Body of pancreas (tissue), 4 donors: ENCODE measurements around the gene PTPRD. TPM values are rescaled to one million over a fixed set of nuclear protein-coding genes. Genes with fewer than 3 reads are reported as not detected.

ENCODE experiments used
- ATAC-seq: fragments of 150-250 bp; one replicate; pipeline ENCODE4 v1.9.1; 2016
- DNase-seq, 4 donors: peaks; one replicate each; pipeline ENCODE4 v3.0.0-alpha.2; 2019
- H3K27ac ChIP-seq, 4 donors: fragments of 200-600 bp; sonication (generic); 1 replicate in 3 of 4; 2 replicates in 1 of 4; pipeline versions ENCODE4 v1.5.1 to v1.6.1; 2016 to 2019; ENCODE audit warnings: mild to moderate bottlenecking in 1 of 4, mixed read lengths in 1 of 4, moderate library complexity in 1 of 4
- H3K27me3 ChIP-seq, 2 donors: fragments of 200-600 bp; sonication (generic); one replicate each; pipeline ENCODE4 v1.6.0; 2016; ENCODE audit warnings: mild to moderate bottlenecking in 1 of 2
- H3K36me3 ChIP-seq, 2 donors: fragments of 200-600 bp; sonication (generic); replicated peaks in 1 of 2; 2 replicates each; pipeline ENCODE4 v1.5.1; 2016; ENCODE audit warnings: low read depth in 2 of 2; ENCODE audit not compliant: insufficient read depth in 1 of 2
- H3K4me1 ChIP-seq: fragments of 200-600 bp; sonication (generic); one replicate; pipeline ENCODE4 v1.6.0; 2016
- H3K4me3 ChIP-seq, 2 donors: fragments of 200-600 bp; sonication (generic); 1 replicate in 1 of 2; 2 replicates in 1 of 2; pipeline ENCODE4 v1.5.1; 2016 to 2019
- H3K9me3 ChIP-seq, 3 donors: fragments of 200-600 bp; sonication (generic); 1 replicate in 2 of 3; 2 replicates in 1 of 3; pipeline ENCODE4 v1.5.1; 2016
- CTCF ChIP-seq, 7 experiments: fragments of 450-650 bp in 4 of 7; fragments of 200-600 bp in 3 of 7; sonication (generic) in 3 of 7; IDR thresholded peaks; one replicate each; pipeline ENCODE4 v1.5.1; 2016 to 2019; ENCODE audit warnings: antibody characterized with exemption in 7 of 7
- POLR2A ChIP-seq, 3 donors: fragments of 450-650 bp; IDR thresholded peaks; one replicate each; pipeline ENCODE4 v1.6.1; 2016; ENCODE audit warnings: antibody characterized with exemption in 3 of 3, mild to moderate bottlenecking in 2 of 3
- WGBS, 2 donors: methylation state at CpG; one replicate each; pipeline ENCODE4 v1.1.5; 2017; 5-methylcytosine and 5-hydroxymethylcytosine counted together
- intact Hi-C: fragments of 100-400 bp; cut with DNase I; formaldehyde crosslinking; loops from one replicate; pipeline ENCODE4 v1.15.1; 2023
- total RNA-seq, 2 donors: library from RNA; depleted of rRNA; stranded (reverse); fragments of >200 nt; gene quantifications; one replicate each; pipeline ENCODE4 v1.1.0, GENCODE V29; 2016

Gene PTPRD
- total RNA-seq, 2 donors from 2014 or later: 4.3 to 4.9 TPM

GRCh38 chr9:9718691-9719090 lies 894.1 kb downstream of the PTPRD start:
- 67 to 78% methylated on average over 3 of the region's 3 CpGs for WGBS, 2 donors
- H3K4me1 ChIP-seq: no peaks in the 10 kb centered on the region
- ATAC-seq (no peak), DNase-seq (no peak)
- no peak for TF ChIP-seq POLR2A (IDR thresholded peaks at IDR 0.05)
- no peak for TF ChIP-seq CTCF (IDR thresholded peaks at IDR 0.05)
- no peak overlapping the region for H3K27ac ChIP-seq
- no peak overlapping the region for H3K4me3 ChIP-seq
- intact Hi-C loops: no loop called here
- H3K27me3 ChIP-seq: no peaks in the 10 kb centered on the region
- H3K9me3 ChIP-seq: peaks cover 0 to 7% (median 0%) of the 10 kb centered on the region in 3 donors
- no peaks in the 10 kb centered on the region for H3K36me3 ChIP-seq

GRCh38 chr9:9679433-9679832 lies 933.4 kb downstream of the PTPRD start:
- no peaks in the 10 kb centered on the region for H3K4me1 ChIP-seq
- no peaks in the 10 kb centered on the region for H3K9me3 ChIP-seq
- ATAC-seq (no peak), DNase-seq (no peak)
- H3K4me3 ChIP-seq: no peak overlapping the region
- H3K36me3 ChIP-seq: no peaks in the 10 kb centered on the region
- 9 to 24% methylated on average over 3 of the region's 3 CpGs for WGBS, 2 donors
- no peak overlapping the region for H3K27ac ChIP-seq
- no peak for TF ChIP-seq POLR2A (IDR thresholded peaks at IDR 0.05)
- intact Hi-C loops: no loop called here
- H3K27me3 ChIP-seq: no peaks in the 10 kb centered on the region

GRCh38 chr9:9674461-9674860 lies 938.3 kb downstream of the PTPRD start:
- ATAC-seq (no peak), DNase-seq (no peak)
- 48 to 56% methylated on average over 3 of the region's 3 CpGs for WGBS, 2 donors
- no peaks in the 10 kb centered on the region for H3K4me1 ChIP-seq
- H3K27me3 ChIP-seq: no peaks in the 10 kb centered on the region
- H3K4me3 ChIP-seq: no peak overlapping the region
- intact Hi-C loops: no loop called here
- H3K9me3 ChIP-seq: no peaks in the 10 kb centered on the region
- no peak for TF ChIP-seq CTCF (IDR thresholded peaks at IDR 0.05)
- no peak for TF ChIP-seq POLR2A (IDR thresholded peaks at IDR 0.05)
- no peaks in the 10 kb centered on the region for H3K36me3 ChIP-seq
- no peak overlapping the region for H3K27ac ChIP-seq

- Histone ChIP-seq H3K36me3 (no peaks in the 10 kb centered on the region), H3K9me3 (no peaks in the 10 kb centered on the region), H3K4me3 (no peak overlapping the region), H3K27me3 (no peaks in the 10 kb centered on the region), H3K4me1 (no peaks in the 10 kb centered on the region), H3K27ac (no peak overlapping the region)
- no peak for DNase-seq
- intact Hi-C loops: no loop called here
- TF ChIP-seq POLR2A (IDR thresholded peaks at IDR 0.05) (no peak), CTCF (IDR thresholded peaks at IDR 0.05) (no peak)
- no peak for ATAC-seq
- 56 to 63% methylated on average over 3 of the region's 3 CpGs for WGBS, 2 donors
These were observed 942.3 kb downstream of the PTPRD start for GRCh38 chr9:9670454-9670853.

GRCh38 chr9:9645006-9645405 lies 967.8 kb downstream of the PTPRD start:
- H3K4me3 ChIP-seq: no peak overlapping the region
- 71 to 84% methylated on average over 3 of the region's 3 CpGs for WGBS, 2 donors
- no peaks in the 10 kb centered on the region for H3K27me3 ChIP-seq
- intact Hi-C loops: no loop called here
- ATAC-seq (no peak), DNase-seq (no peak)
- H3K36me3 ChIP-seq: no peaks in the 10 kb centered on the region
- TF ChIP-seq POLR2A (IDR thresholded peaks at IDR 0.05) (no peak), CTCF (IDR thresholded peaks at IDR 0.05) (no peak)
- no peaks in the 10 kb centered on the region for H3K4me1 ChIP-seq
- no peak overlapping the region for H3K27ac ChIP-seq
- H3K9me3 ChIP-seq: no peaks in the 10 kb centered on the region
